GM23338 (cell line): ENCODE results near the gene MGAT5. TPM values are rescaled to one million over a fixed set of nuclear protein-coding genes. Genes with fewer than 3 reads are reported as not detected.

ENCODE experiments used
- ATAC-seq: fragments of 200-7000 bp; cut with Tn5 transposase; 3 replicates; pipeline ENCODE4 v1.9.1; 2020
- DNase-seq: peaks from one replicate; pipeline ENCODE4 v3.0.0-alpha.2; 2015; ENCODE audit warnings: low spot score
- H2AFZ ChIP-seq: fragments of 200-600 bp; sonication (generic); 2 replicates; pipeline ENCODE4 v1.8.0; 2016; ENCODE audit warnings: antibody characterized with exemption, mild to moderate bottlenecking, moderate library complexity
- H3F3A ChIP-seq: fragments of 200-600 bp; sonication (generic); replicated peaks from 2 replicates; pipeline ENCODE4 v1.8.0; 2017; ENCODE audit warnings: antibody characterized with exemption, mixed run types, low read depth
- H3K27ac ChIP-seq: fragments of 200-600 bp; sonication (generic); 2 replicates; pipeline ENCODE4 v1.6.1; 2016; ENCODE audit warnings: low read depth
- H3K27me3 ChIP-seq: fragments of 200-600 bp; sonication (generic); 2 replicates; pipeline ENCODE4 v1.8.0; 2016; ENCODE audit warnings: mild to moderate bottlenecking, mixed run types, moderate library complexity; ENCODE audit not compliant: insufficient read depth
- H3K36me3 ChIP-seq: fragments of 200-600 bp; sonication (generic); 2 replicates; pipeline ENCODE4 v1.8.0; 2016; ENCODE audit warnings: mild to moderate bottlenecking; ENCODE audit not compliant: insufficient read depth
- H3K4me1 ChIP-seq: fragments of 200-600 bp; sonication (generic); 2 replicates; pipeline ENCODE4 v1.8.0; 2016; ENCODE audit warnings: mild to moderate bottlenecking, moderate library complexity; ENCODE audit not compliant: insufficient read depth
- H3K4me2 ChIP-seq: fragments of 200-600 bp; sonication (generic); 2 replicates; pipeline ENCODE4 v1.7.1; 2017; ENCODE audit warnings: mixed run types
- H3K4me3 ChIP-seq: fragments of 200-600 bp; sonication (generic); 2 replicates; pipeline ENCODE4 v1.6.1; 2016; ENCODE audit warnings: mixed run types
- H3K79me2 ChIP-seq: fragments of 200-600 bp; sonication (generic); replicated peaks from 2 replicates; pipeline ENCODE4 v1.8.0; 2017; ENCODE audit warnings: mild to moderate bottlenecking; ENCODE audit not compliant: insufficient read depth
- H3K9me2 ChIP-seq: fragments of 200-600 bp; sonication (generic); 2 replicates; pipeline ENCODE4 v1.8.0; 2017; ENCODE audit not compliant: insufficient read depth
- H4K20me1 ChIP-seq: fragments of 200-600 bp; sonication (generic); replicated peaks from 2 replicates; pipeline ENCODE4 v1.8.0; 2017; ENCODE audit warnings: mild to moderate bottlenecking; ENCODE audit not compliant: insufficient read depth
- H3K27ac Mint-ChIP-seq: 2 replicates; pipeline ENCODE4 v1.8.0; 2020; ENCODE audit warnings: inconsistent platforms, mild to moderate bottlenecking, moderate library complexity, mixed read lengths
- H3K27me3 Mint-ChIP-seq: 3 replicates; pipeline ENCODE4 v1.8.0; 2022; ENCODE audit warnings: low read depth, mild to moderate bottlenecking, moderate library complexity, mixed read lengths, inconsistent platforms; ENCODE audit not compliant: insufficient read depth, poor library complexity
- H3K36me3 Mint-ChIP-seq: 3 replicates; pipeline ENCODE4 v1.8.0; 2021; ENCODE audit warnings: low read depth, mild to moderate bottlenecking, inconsistent platforms, moderate library complexity, mixed read lengths
- H3K4me1 Mint-ChIP-seq: 3 replicates; pipeline ENCODE4 v1.8.0; 2020; ENCODE audit warnings: mild to moderate bottlenecking, inconsistent platforms, mixed read lengths
- H3K4me3 Mint-ChIP-seq: 3 replicates; pipeline ENCODE4 v1.8.0; 2021; ENCODE audit warnings: moderate library complexity, mild to moderate bottlenecking, inconsistent platforms, mixed read lengths
- H3K9me3 Mint-ChIP-seq: 3 replicates; pipeline ENCODE4 v1.8.0; 2020; ENCODE audit warnings: moderate library complexity, mild to moderate bottlenecking, inconsistent platforms, mixed read lengths
- CREB1 ChIP-seq: fragments of 250-450 bp; sonication (Bioruptor Pico); IDR thresholded peaks from 2 replicates; pipeline ENCODE4 v1.5.0; 2020; ENCODE audit warnings: low read depth, mild to moderate bottlenecking, moderate library complexity
- CTCF ChIP-seq, 2 experiments: fragments of 200-600 bp in 1 of 2; sonication (generic) in 1 of 2; conservative IDR thresholded peaks; 2 replicates each; pipeline versions ENCODE4 v1.5.1 to v1.6.1; 2016 to 2017; ENCODE audit warnings: antibody characterized with exemption in 2 of 2, low read depth in 2 of 2, mild to moderate bottlenecking in 2 of 2, moderate library complexity in 1 of 2
- ETS1 ChIP-seq: IDR thresholded peaks from 2 replicates; pipeline ENCODE4 v1.6.1; 2016; ENCODE audit warnings: antibody characterized with exemption
- EZH2 ChIP-seq: fragments of 200-600 bp; sonication (generic); IDR thresholded peaks from one replicate; pipeline ENCODE4 v1.8.0; 2017; ENCODE audit warnings: antibody characterized with exemption, mild to moderate bottlenecking, low read depth; ENCODE audit not compliant: unreplicated experiment
- EZH2phosphoT487 ChIP-seq: fragments of 200-600 bp; sonication (generic); IDR thresholded peaks from one replicate; pipeline ENCODE4 v1.8.1; 2018; ENCODE audit warnings: antibody characterized with exemption; ENCODE audit not compliant: unreplicated experiment
- JUNB ChIP-seq: IDR thresholded peaks from one replicate; pipeline ENCODE4 v1.6.1; 2016; ENCODE audit warnings: antibody characterized with exemption; ENCODE audit not compliant: unreplicated experiment
- POLR2AphosphoS5 ChIP-seq: IDR thresholded peaks from 2 replicates; pipeline ENCODE4 v1.6.1; 2016; ENCODE audit warnings: antibody characterized with exemption, low read depth
- REST ChIP-seq: IDR thresholded peaks from one replicate; pipeline ENCODE4 v1.6.1; 2018; ENCODE audit warnings: antibody characterized with exemption; ENCODE audit not compliant: unreplicated experiment
- STAT1 ChIP-seq: IDR thresholded peaks from one replicate; pipeline ENCODE4 v1.6.1; 2016; ENCODE audit warnings: antibody characterized with exemption; ENCODE audit not compliant: unreplicated experiment
- polyA plus RNA-seq: library from polyadenylated mRNA; unstranded; fragments of >200 nt; fragmentation: Nextera tagmentation; extraction: Ambion mirVana; gene quantifications from 2 replicates; pipeline ENCODE4 v1.2.1, GENCODE V29; 2016
- total RNA-seq: library from RNA; depleted of rRNA; stranded (reverse); fragments of >200 nt; shearing (Covaris generic); gene quantifications from 2 replicates; pipeline ENCODE4 v1.2.3, GENCODE V29; 2014

MGAT5 gene
- total and polyA plus RNA-seq, 2 experiments from 2014 or later, result 4.6 to 27.6 TPM

- H3K27ac ChIP-seq, result no peak overlapping the region
- Mint-ChIP-seq H3K27me3 (no peaks in the 10 kb centered on the region), H3K9me3 (no peaks in the 10 kb centered on the region; the same call in 2 of the 3 replicates), H3K4me1 (peaks cover 19% of the 10 kb centered on the region), H3K36me3 (no peaks in the 10 kb centered on the region), H3K27ac (no peak overlapping the region), H3K4me3 (no peak overlapping the region)
- no peak overlapping the region for H3K4me3 ChIP-seq
- ATAC-seq (no peak), DNase-seq (no peak)
- H3F3A ChIP-seq, result no peaks in the 10 kb centered on the region
- H2AFZ ChIP-seq, result no peak overlapping the region
- peaks cover 52% of the 10 kb centered on the region for H3K79me2 ChIP-seq
- H3K9me2 ChIP-seq, result peaks cover 17% of the 10 kb centered on the region; the same call in 1 of the 2 replicates
- no peaks in the 10 kb centered on the region for H3K36me3 ChIP-seq
- TF ChIP-seq EZH2 (no peak), REST (no peak), POLR2AphosphoS5 (no peak), JUNB (no peak), CREB1 (CRISPR knock-in tag) (no peak), CTCF (conservative IDR thresholded peaks at IDR 0.05; ENCODE audit: low read depth in 2 of 2) (no peak), STAT1 (no peak), ETS1 (no peak), EZH2phosphoT487 (no peak)
- no peak overlapping the region for H3K4me2 ChIP-seq
- H4K20me1 ChIP-seq, result peaks cover 12% of the 10 kb centered on the region; the same call in 1 of the 2 replicates
- H3K27me3 ChIP-seq, result no peaks in the 10 kb centered on the region
- H3K4me1 ChIP-seq, result peaks cover 3% of the 10 kb centered on the region; the same call in 1 of the 2 replicates
These were observed 7.6 kb upstream of the MGAT5 start for GRCh38 chr2:134246154-134246874.
